Mesothelial cell of epicardium (in vitro differentiated cells): ENCODE measurements around the gene MEX3B. TPM values are rescaled to one million over a fixed set of nuclear protein-coding genes. Genes with fewer than 3 reads are reported as not detected.

ENCODE experiments used
- DNase-seq, 2 experiments: peaks; one replicate each; pipeline ENCODE4 v3.0.0; 2021; ENCODE audit warnings: low spot score in 2 of 2; ENCODE audit not compliant: unreplicated experiment in 2 of 2
- H3K27ac Mint-ChIP-seq: 2 replicates; pipeline ENCODE4 v1.8.0; 2021; ENCODE audit warnings: mixed read lengths
- H3K27me3 Mint-ChIP-seq: 2 replicates; pipeline ENCODE4 v1.8.0; 2021; ENCODE audit warnings: low read depth, mixed read lengths
- H3K36me3 Mint-ChIP-seq: 2 replicates; pipeline ENCODE4 v1.8.0; 2021; ENCODE audit warnings: mixed read lengths
- H3K4me1 Mint-ChIP-seq: 2 replicates; pipeline ENCODE4 v1.8.0; 2021; ENCODE audit warnings: mixed read lengths
- H3K4me3 Mint-ChIP-seq: 2 replicates; pipeline ENCODE4 v1.8.0; 2021; ENCODE audit warnings: mild to moderate bottlenecking, moderate library complexity, mixed read lengths
- H3K9me3 Mint-ChIP-seq: 2 replicates; pipeline ENCODE4 v1.8.0; 2021; ENCODE audit warnings: mixed read lengths
- total RNA-seq: library from RNA; stranded (reverse); gene quantifications from 3 replicates; pipeline ENCODE4 v1.2.1, GENCODE V29; 2021
- TF ChIP-seq, protein P1 (sequence below): fragments of 200-600 bp; sonication (generic); IDR thresholded peaks from one replicate; pipeline ENCODE4 v1.5.0; 2021; ENCODE audit warnings: antibody characterized with exemption; ENCODE audit not compliant: unreplicated experiment

MEX3B gene
- total RNA-seq, result 29.8 to 31.9 TPM (median 30.8 TPM) in 3 replicates

- no peaks in the 10 kb centered on the region for H3K9me3 Mint-ChIP-seq
- TF ChIP-seq, protein P1, sequence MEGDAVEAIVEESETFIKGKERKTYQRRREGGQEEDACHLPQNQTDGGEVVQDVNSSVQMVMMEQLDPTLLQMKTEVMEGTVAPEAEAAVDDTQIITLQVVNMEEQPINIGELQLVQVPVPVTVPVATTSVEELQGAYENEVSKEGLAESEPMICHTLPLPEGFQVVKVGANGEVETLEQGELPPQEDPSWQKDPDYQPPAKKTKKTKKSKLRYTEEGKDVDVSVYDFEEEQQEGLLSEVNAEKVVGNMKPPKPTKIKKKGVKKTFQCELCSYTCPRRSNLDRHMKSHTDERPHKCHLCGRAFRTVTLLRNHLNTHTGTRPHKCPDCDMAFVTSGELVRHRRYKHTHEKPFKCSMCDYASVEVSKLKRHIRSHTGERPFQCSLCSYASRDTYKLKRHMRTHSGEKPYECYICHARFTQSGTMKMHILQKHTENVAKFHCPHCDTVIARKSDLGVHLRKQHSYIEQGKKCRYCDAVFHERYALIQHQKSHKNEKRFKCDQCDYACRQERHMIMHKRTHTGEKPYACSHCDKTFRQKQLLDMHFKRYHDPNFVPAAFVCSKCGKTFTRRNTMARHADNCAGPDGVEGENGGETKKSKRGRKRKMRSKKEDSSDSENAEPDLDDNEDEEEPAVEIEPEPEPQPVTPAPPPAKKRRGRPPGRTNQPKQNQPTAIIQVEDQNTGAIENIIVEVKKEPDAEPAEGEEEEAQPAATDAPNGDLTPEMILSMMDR, result no peak
Measured at GRCh38 chr15:82045892-82046665, at the start of gene MEX3B. Gene MEX3B, minus strand, starts transcription at chr15:82046018. Its CDS starts 313 bp downstream, at chr15:82045705.

GRCh38 chr15:82093774-82094211 lies 48.0 kb upstream of the MEX3B start:
- TF ChIP-seq, protein P1, result no peak
- no peak overlapping the region for H3K4me3 Mint-ChIP-seq
- DNase-seq, result no peak
- no peaks in the 10 kb centered on the region for H3K36me3 Mint-ChIP-seq
- H3K27me3 Mint-ChIP-seq, result peaks cover 2% of the 10 kb centered on the region
- no peaks in the 10 kb centered on the region for H3K4me1 Mint-ChIP-seq
- H3K9me3 Mint-ChIP-seq, result no peaks in the 10 kb centered on the region
- H3K27ac Mint-ChIP-seq, result no peak overlapping the region

More at GRCh38 chr15:82045892-82046665, at the start of gene MEX3B:
- peaks cover 24% of the 10 kb centered on the region for H3K27me3 Mint-ChIP-seq
- H3K27ac Mint-ChIP-seq, result peak within 1 kb of the TSS; percentile 97
- H3K4me1 Mint-ChIP-seq, result peaks cover 28% of the 10 kb centered on the region
- H3K4me3 Mint-ChIP-seq, result peak within 1 kb of the TSS; percentile 95
- peak; percentile 88 to 89 for DNase-seq
- peaks cover 5% of the 10 kb centered on the region for H3K36me3 Mint-ChIP-seq

DNA sequence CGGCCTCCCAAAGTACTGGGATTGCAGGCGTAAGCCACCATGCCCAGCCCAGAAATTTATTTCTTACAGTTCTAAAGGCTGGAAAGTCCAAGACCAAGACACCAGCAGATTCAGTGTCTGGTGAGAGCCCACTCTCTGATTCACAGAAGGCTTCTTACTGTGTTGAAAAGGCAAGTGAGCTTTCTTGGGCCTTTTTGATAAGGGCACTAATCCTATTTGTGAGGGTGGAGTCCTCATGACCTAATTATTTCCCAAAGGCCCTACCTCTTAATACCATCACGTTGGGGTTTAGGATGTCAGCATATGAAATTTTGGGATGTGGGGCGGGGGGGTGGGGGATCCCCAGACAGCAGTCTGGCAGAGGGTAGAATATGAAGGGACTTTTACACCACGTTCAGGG lies 47.5 kb upstream of the MEX3B start:
- TF ChIP-seq, protein P1, result no peak
- Mint-ChIP-seq H3K4me3 (no peak overlapping the region), H3K27ac (no peak overlapping the region), H3K27me3 (peaks cover 2% of the 10 kb centered on the region), H3K4me1 (no peaks in the 10 kb centered on the region), H3K36me3 (no peaks in the 10 kb centered on the region), H3K9me3 (no peaks in the 10 kb centered on the region)
- DNase-seq, result no peak

DNA sequence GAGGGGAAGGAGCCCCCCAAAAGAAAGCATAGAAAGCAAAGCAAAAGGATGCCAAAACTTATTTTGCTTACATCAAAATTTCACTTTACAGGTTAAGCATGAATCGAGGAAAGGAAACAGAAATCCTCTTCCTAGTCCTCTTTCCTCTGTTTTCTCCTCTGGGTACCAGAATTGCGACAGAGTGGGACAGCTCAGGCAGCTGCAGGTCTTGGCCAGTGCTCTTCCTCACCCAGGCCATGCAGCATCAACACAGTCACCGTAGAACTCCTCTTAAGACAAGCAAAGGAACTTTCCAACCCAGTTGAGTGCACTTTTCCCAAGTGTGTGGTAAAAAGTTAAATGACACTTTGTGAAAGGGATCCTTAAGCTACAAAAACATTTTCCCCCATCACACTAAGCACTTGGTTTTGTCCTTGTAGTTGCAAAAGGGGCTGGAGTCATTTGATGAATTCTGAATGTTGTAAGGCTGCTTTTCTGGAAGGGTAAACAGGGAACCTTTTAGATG lies 45.9 kb upstream of the MEX3B start:
- H3K4me3 Mint-ChIP-seq, result no peak overlapping the region
- no peak for DNase-seq
- no peaks in the 10 kb centered on the region for H3K9me3 Mint-ChIP-seq
- no peak overlapping the region for H3K27ac Mint-ChIP-seq
- H3K27me3 Mint-ChIP-seq, result peaks cover 2% of the 10 kb centered on the region
- H3K36me3 Mint-ChIP-seq, result no peaks in the 10 kb centered on the region
- H3K4me1 Mint-ChIP-seq, result no peaks in the 10 kb centered on the region
- TF ChIP-seq, protein P1, result no peak

DNA sequence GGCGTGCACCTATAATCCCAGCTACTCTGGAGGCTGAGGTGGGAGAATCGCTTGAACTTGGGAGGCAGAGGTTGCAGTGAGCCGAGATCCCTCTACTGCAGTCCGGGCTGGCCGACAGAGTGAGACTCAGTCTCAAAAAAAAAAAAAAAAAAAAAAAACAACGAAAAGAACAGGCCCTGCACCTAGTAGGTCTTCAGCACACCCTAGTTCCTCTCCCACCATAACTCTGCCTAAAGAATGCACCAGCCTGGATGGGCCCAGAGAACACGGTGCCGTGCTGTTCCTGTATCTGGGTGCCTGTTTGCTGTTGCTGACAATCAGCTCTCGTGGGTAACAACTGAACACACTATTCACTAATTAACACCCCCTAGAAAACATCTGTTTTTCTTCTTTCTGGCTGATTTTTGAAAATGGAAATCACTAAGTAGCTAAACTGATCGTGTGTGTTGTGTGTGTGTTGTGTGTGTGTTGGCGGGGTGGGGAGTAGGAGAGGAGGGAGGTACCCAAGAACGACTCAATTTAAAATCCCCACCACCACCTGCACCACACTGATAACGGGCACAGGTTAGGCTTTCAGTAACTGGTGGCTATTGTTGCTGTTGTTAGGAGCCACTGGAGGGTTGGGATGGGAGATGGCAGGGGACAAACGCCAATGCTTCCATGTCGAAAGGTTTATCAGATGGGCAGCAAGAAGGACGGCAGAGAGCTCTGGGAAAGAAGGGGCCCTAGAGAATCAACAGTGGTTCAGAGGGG lies 40.6 kb upstream of the MEX3B start:
- TF ChIP-seq, protein P1, result no peak
- Mint-ChIP-seq H3K4me1 (peaks cover 10% of the 10 kb centered on the region), H3K27me3 (peaks cover 2% of the 10 kb centered on the region), H3K4me3 (no peak overlapping the region), H3K36me3 (no peaks in the 10 kb centered on the region), H3K9me3 (no peaks in the 10 kb centered on the region), H3K27ac (no peak overlapping the region)
- DNase-seq, result no peak
